A549 (cell line): Measurements from ENCODE around the gene PRKD1.

Source experiments
- CEBPB ChIP-seq, 2 experiments: fragments of >200 bp in 1 of 2; sonication (Bioruptor Twin) in 1 of 2; formaldehyde crosslinking in 1 of 2; IDR thresholded peaks; 2 replicates each; pipeline ENCODE4 v1.6.1; 2012 to 2016
- CHD2 ChIP-seq: fragments of 150-350 bp; IDR thresholded peaks from 2 replicates; pipeline ENCODE4 v1.6.1; 2014; ENCODE audit warnings: low read length; ENCODE audit not compliant: partially characterized antibody
- ELK1 ChIP-seq: fragments of 150-350 bp; IDR thresholded peaks from 2 replicates; pipeline ENCODE4 v1.6.1; 2014; ENCODE audit warnings: low read depth, mild to moderate bottlenecking, low read length
- HES2 ChIP-seq: fragments of >200 bp; sonication (Bioruptor Twin); formaldehyde crosslinking; IDR thresholded peaks from 2 replicates; pipeline ENCODE4 v1.6.1; 2016
- HOXA7 ChIP-seq: fragments of 250-450 bp; sonication (Bioruptor Pico); IDR thresholded peaks from 2 replicates; pipeline ENCODE4 v1.5.0; 2020; ENCODE audit warnings: mild to moderate bottlenecking, moderate library complexity
- POLR2A ChIP-seq: IDR thresholded peaks from 2 replicates; pipeline ENCODE4 v1.6.1; 2012; ENCODE audit warnings: mild to moderate bottlenecking, low read length
- RFX5 ChIP-seq: fragments of 450-650 bp; IDR thresholded peaks from 2 replicates; pipeline ENCODE4 v1.7.1; 2014; ENCODE audit warnings: antibody characterized with exemption, mild to moderate bottlenecking, moderate library complexity
- TF ChIP-seq, protein P1 (sequence below): fragments of 200-600 bp; sonication (generic); IDR thresholded peaks from 2 replicates; pipeline ENCODE4 v1.6.1; 2016; ENCODE audit warnings: antibody characterized with exemption, mild to moderate bottlenecking, moderate library complexity
- TF ChIP-seq, protein P2 (sequence below): fragments of >200 bp; sonication (Bioruptor Twin); formaldehyde crosslinking; IDR thresholded peaks from 3 replicates; pipeline ENCODE4 v1.5.1; 2016
- TF ChIP-seq, protein P3 (sequence below): IDR thresholded peaks from 2 replicates; pipeline ENCODE4 v1.6.1; 2012

GRCh38 chr14:29911810-29912209 is 15.8 kb downstream of the PRKD1 start:
- TF ChIP-seq CHD2 = no peak
- no peak for TF ChIP-seq RFX5
- TF ChIP-seq, protein P1, sequence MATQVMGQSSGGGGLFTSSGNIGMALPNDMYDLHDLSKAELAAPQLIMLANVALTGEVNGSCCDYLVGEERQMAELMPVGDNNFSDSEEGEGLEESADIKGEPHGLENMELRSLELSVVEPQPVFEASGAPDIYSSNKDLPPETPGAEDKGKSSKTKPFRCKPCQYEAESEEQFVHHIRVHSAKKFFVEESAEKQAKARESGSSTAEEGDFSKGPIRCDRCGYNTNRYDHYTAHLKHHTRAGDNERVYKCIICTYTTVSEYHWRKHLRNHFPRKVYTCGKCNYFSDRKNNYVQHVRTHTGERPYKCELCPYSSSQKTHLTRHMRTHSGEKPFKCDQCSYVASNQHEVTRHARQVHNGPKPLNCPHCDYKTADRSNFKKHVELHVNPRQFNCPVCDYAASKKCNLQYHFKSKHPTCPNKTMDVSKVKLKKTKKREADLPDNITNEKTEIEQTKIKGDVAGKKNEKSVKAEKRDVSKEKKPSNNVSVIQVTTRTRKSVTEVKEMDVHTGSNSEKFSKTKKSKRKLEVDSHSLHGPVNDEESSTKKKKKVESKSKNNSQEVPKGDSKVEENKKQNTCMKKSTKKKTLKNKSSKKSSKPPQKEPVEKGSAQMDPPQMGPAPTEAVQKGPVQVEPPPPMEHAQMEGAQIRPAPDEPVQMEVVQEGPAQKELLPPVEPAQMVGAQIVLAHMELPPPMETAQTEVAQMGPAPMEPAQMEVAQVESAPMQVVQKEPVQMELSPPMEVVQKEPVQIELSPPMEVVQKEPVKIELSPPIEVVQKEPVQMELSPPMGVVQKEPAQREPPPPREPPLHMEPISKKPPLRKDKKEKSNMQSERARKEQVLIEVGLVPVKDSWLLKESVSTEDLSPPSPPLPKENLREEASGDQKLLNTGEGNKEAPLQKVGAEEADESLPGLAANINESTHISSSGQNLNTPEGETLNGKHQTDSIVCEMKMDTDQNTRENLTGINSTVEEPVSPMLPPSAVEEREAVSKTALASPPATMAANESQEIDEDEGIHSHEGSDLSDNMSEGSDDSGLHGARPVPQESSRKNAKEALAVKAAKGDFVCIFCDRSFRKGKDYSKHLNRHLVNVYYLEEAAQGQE = no peak
- TF ChIP-seq, protein P2, sequence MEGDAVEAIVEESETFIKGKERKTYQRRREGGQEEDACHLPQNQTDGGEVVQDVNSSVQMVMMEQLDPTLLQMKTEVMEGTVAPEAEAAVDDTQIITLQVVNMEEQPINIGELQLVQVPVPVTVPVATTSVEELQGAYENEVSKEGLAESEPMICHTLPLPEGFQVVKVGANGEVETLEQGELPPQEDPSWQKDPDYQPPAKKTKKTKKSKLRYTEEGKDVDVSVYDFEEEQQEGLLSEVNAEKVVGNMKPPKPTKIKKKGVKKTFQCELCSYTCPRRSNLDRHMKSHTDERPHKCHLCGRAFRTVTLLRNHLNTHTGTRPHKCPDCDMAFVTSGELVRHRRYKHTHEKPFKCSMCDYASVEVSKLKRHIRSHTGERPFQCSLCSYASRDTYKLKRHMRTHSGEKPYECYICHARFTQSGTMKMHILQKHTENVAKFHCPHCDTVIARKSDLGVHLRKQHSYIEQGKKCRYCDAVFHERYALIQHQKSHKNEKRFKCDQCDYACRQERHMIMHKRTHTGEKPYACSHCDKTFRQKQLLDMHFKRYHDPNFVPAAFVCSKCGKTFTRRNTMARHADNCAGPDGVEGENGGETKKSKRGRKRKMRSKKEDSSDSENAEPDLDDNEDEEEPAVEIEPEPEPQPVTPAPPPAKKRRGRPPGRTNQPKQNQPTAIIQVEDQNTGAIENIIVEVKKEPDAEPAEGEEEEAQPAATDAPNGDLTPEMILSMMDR = no peak
- no peak for TF ChIP-seq POLR2A
- TF ChIP-seq HOXA7 = no peak
- no peak for TF ChIP-seq ELK1
- TF ChIP-seq, protein P3, sequence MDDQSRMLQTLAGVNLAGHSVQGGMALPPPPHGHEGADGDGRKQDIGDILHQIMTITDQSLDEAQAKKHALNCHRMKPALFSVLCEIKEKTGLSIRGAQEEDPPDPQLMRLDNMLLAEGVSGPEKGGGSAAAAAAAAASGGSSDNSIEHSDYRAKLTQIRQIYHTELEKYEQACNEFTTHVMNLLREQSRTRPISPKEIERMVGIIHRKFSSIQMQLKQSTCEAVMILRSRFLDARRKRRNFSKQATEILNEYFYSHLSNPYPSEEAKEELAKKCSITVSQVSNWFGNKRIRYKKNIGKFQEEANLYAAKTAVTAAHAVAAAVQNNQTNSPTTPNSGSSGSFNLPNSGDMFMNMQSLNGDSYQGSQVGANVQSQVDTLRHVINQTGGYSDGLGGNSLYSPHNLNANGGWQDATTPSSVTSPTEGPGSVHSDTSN = no peak
- no peak for TF ChIP-seq CEBPB (IDR thresholded peaks at IDR 0.05)
- no peak for TF ChIP-seq HES2
